Upper lobe of right lung (tissue), 1 donor: ENCODE results near the gene DAND5. TPM values are rescaled to one million over a fixed set of nuclear protein-coding genes. Genes with fewer than 3 reads are reported as not detected.
"Not testable (repeated sequence)": the region's sequence is repeated elsewhere in the genome, so short reads cannot be mapped to it uniquely, and the experiment has no call there.

ENCODE experiments used
- ATAC-seq: fragments of 200-7000 bp; cut with Tn5 transposase; one replicate; pipeline ENCODE4 v1.9.1; 2020; ENCODE audit warnings: mild to moderate bottlenecking, moderate library complexity
- DNase-seq: peaks from one replicate; pipeline ENCODE4 v3.0.0-alpha.2; 2020
- H3K27ac ChIP-seq: fragments of 200-600 bp; one replicate; pipeline ENCODE4 v1.8.0; 2022
- H3K27me3 ChIP-seq: fragments of 200-600 bp; one replicate; pipeline ENCODE4 v1.8.0; 2022; ENCODE audit warnings: mild to moderate bottlenecking
- H3K36me3 ChIP-seq: fragments of 200-600 bp; one replicate; pipeline ENCODE4 v1.8.0; 2022
- H3K4me1 ChIP-seq: fragments of 200-600 bp; one replicate; pipeline ENCODE4 v1.8.0; 2022
- H3K4me3 ChIP-seq: fragments of 200-600 bp; one replicate; pipeline ENCODE4 v1.8.0; 2022; ENCODE audit warnings: mild to moderate bottlenecking
- H3K9me3 ChIP-seq: fragments of 200-600 bp; one replicate; pipeline ENCODE4 v1.8.0; 2022
- intact Hi-C: fragments of 100-400 bp; cut with DNase I; formaldehyde crosslinking; loops from one replicate; pipeline ENCODE4 v1.11.0; 2022
- total RNA-seq: library from RNA; stranded (reverse); fragmentation: NEBNext Ultra II Directional; extraction: Animal tissue kit (Norgen Biotek cat#: 25700); gene quantifications from one replicate; pipeline ENCODE4 v1.2.1, GENCODE V29; 2021
- TF ChIP-seq, protein P1 (sequence below): fragments of 200-600 bp; IDR thresholded peaks from one replicate; pipeline ENCODE4 v1.8.0; 2022; ENCODE audit warnings: antibody characterized with exemption
- donor health status: DM: no; HTN: yes; CAD: no; lungs with severe emphysema.

The DAND5 gene
- total RNA-seq, 1 donor from 2014 or later, result not detected

DNA sequence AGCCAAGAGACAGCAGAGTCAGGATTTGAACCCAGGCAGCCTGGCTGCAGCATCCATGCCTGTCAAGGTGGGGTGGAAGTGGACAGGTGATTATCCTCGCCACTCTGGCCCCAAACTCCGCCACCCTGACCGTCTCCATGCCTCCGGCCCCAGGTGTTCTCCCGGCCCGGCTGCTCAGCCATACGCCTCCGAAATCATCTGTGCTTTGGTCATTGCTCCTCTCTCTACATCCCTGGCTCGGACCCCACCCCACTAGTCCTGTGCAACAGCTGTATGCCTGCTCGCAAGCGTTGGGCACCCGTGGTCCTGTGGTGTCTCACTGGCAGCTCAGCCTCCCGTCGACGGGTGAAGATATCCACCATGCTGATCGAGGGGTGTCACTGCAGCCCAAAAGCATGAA is 3.9 kb downstream of the DAND5 start:
- TF ChIP-seq, protein P1, sequence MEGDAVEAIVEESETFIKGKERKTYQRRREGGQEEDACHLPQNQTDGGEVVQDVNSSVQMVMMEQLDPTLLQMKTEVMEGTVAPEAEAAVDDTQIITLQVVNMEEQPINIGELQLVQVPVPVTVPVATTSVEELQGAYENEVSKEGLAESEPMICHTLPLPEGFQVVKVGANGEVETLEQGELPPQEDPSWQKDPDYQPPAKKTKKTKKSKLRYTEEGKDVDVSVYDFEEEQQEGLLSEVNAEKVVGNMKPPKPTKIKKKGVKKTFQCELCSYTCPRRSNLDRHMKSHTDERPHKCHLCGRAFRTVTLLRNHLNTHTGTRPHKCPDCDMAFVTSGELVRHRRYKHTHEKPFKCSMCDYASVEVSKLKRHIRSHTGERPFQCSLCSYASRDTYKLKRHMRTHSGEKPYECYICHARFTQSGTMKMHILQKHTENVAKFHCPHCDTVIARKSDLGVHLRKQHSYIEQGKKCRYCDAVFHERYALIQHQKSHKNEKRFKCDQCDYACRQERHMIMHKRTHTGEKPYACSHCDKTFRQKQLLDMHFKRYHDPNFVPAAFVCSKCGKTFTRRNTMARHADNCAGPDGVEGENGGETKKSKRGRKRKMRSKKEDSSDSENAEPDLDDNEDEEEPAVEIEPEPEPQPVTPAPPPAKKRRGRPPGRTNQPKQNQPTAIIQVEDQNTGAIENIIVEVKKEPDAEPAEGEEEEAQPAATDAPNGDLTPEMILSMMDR, result no peak
- DNase-seq (no peak), ATAC-seq (no peak)
- no peaks in the 10 kb centered on the region for H3K36me3 ChIP-seq
- H3K27me3 ChIP-seq, result no peaks in the 10 kb centered on the region
- no peaks in the 10 kb centered on the region for H3K4me1 ChIP-seq
- no peak overlapping the region for H3K4me3 ChIP-seq
- intact Hi-C loops, result loop anchor here (10.0 kb wide), 2 partner anchors 122 to 292 kb away; no protein-coding TSS in a partner anchor
- no peaks in the 10 kb centered on the region for H3K9me3 ChIP-seq
- no peak overlapping the region for H3K27ac ChIP-seq

DNA sequence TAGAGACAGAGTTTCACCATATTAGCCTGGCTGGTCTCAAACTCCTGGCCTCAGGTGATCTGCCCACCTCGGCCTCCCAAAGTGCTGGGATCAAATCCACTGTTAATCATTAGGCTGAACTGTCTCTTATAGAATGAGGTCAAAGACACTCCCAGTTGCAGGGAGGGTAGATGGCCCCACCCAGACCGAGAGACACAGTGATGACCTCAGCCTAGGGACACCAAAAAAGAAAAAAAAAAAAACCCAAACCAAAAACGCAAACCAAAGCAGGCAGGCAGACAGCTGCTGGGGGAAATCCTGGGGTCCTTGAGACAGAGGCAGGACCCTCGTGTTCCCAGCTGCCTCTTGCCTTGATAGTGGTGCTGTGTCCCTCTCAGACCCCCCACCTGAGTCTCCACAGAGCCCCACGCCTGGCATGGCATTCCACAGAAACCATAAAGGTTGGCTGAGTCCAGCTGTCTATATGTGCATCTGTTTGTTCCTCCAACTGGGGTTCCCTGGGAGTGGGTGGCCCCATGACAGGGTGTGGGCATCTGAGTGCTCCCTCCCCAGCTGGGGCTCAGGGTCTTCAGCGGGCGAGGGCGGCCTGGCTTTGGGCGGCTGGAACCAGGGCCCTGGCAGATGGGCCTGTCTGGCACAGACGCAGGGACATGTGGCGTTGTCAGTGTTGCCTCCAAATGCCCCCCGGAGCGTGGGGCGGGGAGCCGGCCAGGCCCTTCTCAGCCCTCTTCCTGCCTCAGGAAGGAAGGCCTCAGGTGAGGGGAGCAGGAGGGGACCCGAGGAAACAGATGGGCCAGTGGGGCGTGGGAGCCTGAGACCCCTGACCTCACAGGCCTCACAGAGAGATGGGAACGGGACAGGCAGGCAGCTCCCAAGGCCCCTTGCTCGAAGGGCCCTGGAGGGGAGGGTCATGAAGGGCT is 5.2 kb downstream of the DAND5 start:
- DNase-seq, result no peak
- intact Hi-C loops, result loop anchor here (10.0 kb wide), 2 partner anchors 120 to 290 kb away; no protein-coding TSS in a partner anchor
- no peaks in the 10 kb centered on the region for H3K27me3 ChIP-seq
- no peak overlapping the region for H3K4me3 ChIP-seq
- ATAC-seq, result no peak
- no peak overlapping the region for H3K27ac ChIP-seq
- no peaks in the 10 kb centered on the region for H3K4me1 ChIP-seq
- TF ChIP-seq, protein P1, result no peak
- no peaks in the 10 kb centered on the region for H3K9me3 ChIP-seq
- no peaks in the 10 kb centered on the region for H3K36me3 ChIP-seq

- Histone ChIP-seq H3K27me3 (no peaks in the 10 kb centered on the region), H3K27ac (no peak overlapping the region), H3K9me3 (no peaks in the 10 kb centered on the region), H3K36me3 (no peaks in the 10 kb centered on the region), H3K4me3 (no peak overlapping the region), H3K4me1 (no peaks in the 10 kb centered on the region)
- DNase-seq (no peak), ATAC-seq (no peak)
- TF ChIP-seq, protein P1, result no peak
- intact Hi-C loops, result loop anchor here (10.0 kb wide), 2 partner anchors 120 to 290 kb away; no protein-coding TSS in a partner anchor
Measured at GRCh38 chr19:12975221-12975741, 5.9 kb downstream of the DAND5 start.

DNA sequence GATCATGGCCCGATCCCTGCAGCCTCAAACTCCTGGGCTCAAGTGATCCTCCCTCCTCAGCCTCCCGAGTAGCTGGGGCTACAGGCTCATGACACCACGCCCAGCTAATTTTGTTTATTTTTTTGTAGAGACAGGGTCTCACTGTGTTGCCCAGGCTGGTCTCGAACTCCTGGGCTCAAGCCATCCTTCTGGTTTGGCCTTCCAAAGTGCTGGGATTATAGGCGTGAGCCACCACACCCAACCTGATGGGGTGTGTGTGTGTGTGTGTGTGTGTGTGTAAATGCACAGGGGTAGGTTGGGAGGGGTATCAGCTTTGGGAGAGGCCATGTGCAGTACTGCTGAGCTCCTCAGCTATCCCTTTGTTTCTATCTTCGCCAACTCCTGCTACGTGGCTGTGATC is 6.7 kb downstream of the DAND5 start:
- intact Hi-C loops, result loop anchor here (10.0 kb wide), 2 partner anchors 119 to 289 kb away; no protein-coding TSS in a partner anchor
- not testable (repeated sequence) for H3K27ac ChIP-seq, H3K9me3 ChIP-seq, H3K36me3 ChIP-seq, H3K4me3 ChIP-seq, H3K4me1 ChIP-seq, H3K27me3 ChIP-seq, ATAC-seq, DNase-seq

- Histone ChIP-seq H3K9me3 (no peaks in the 10 kb centered on the region), H3K4me1 (peaks cover 7% of the 10 kb centered on the region), H3K4me3 (no peak overlapping the region), H3K27me3 (peaks cover 7% of the 10 kb centered on the region), H3K36me3 (no peaks in the 10 kb centered on the region), H3K27ac (no peak overlapping the region)
- intact Hi-C loops, result loop anchor here (10.0 kb wide), 2 partner anchors 115 to 285 kb away; no protein-coding TSS in a partner anchor
- no peak for ATAC-seq
- DNase-seq, result no peak
- TF ChIP-seq, protein P1, result no peak
Measured at GRCh38 chr19:12979974-12980373, 10.6 kb downstream of the DAND5 start.

DNA sequence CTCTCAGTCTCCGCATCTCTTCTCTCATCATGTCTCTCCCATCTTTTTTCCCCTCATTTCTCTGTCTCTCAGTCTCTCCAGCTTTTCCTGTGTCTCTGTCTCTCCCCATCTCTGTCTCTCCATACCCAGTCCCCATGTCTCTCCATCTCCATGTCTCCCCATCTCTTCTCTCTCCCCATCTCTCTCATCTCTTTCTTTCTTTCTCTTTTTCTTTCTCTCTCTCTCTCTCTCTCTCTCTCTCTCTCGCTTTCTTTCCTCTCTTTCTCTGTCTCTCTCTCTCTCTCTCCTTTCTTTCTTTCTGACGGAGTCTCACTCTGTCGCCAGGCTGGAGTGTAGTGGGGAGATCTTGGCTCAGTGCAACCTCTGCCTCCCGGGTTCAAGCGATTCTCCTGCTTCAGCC is 13.3 kb downstream of the DAND5 start:
- DNase-seq, result no peak
- TF ChIP-seq, protein P1, result no peak
- no peak overlapping the region for H3K4me3 ChIP-seq
- no peaks in the 10 kb centered on the region for H3K9me3 ChIP-seq
- no peaks in the 10 kb centered on the region for H3K36me3 ChIP-seq
- ATAC-seq, result no peak
- H3K27me3 ChIP-seq, result peaks cover 7% of the 10 kb centered on the region
- intact Hi-C loops, result no loop called here
- no peak overlapping the region for H3K27ac ChIP-seq
- peaks cover 7% of the 10 kb centered on the region for H3K4me1 ChIP-seq
